ENCODE results near the gene TMEM92. TPM values are rescaled to one million over a fixed set of nuclear protein-coding genes. Genes with fewer than 3 reads are reported as not detected.

TMEM92 gene
- total and polyA plus RNA-seq, 2 of the 13 experiments (the other 11 are each of a cell fraction or from before 2014, with no cell fraction given): 0.07 TPM; not detected in 1

GRCh38 chr17:50234581-50234980 is 39.7 kb upstream of the TMEM92 start:
- intact Hi-C loops (cut with micrococcal nuclease; ENCODE audit: unreplicated experiment): no loop called here
- in situ Hi-C loops (cut with HindIII; ENCODE audit: extremely low pct_ligation_motif_present, low pct_unique_long_range_greater_than_20kb): no loop called here
- peaks cover 11% of the 10 kb centered on the region for H3K4me1 ChIP-seq (ENCODE audit: insufficient read depth, low read length)
- no peak for ATAC-seq
- peaks cover 14% of the 10 kb centered on the region for H3K9me3 ChIP-seq (ENCODE audit: low read length)
- CTCF ChIA-PET (ENCODE audit: low intra/inter-chr PET ratio, low total read pairs): no interaction called here
- no peaks in the 10 kb centered on the region for H3K79me2 ChIP-seq (ENCODE audit: insufficient read depth, low read length)
- H3K36me3 ChIP-seq (replicated peaks in 1 of 2; ENCODE audit: control insufficient read depth in 1 of 2, insufficient read depth in 2 of 2, low read length in 2 of 2): no peaks in the 10 kb centered on the region
- no peak overlapping the region for H2AFZ ChIP-seq (ENCODE audit: low read length)
- no peaks in the 10 kb centered on the region for H4K20me1 ChIP-seq (ENCODE audit: insufficient read depth, low read length)
- no peak for DNase-seq (ENCODE audit: low spot score)
- BruUV-seq (replicated peaks): no TSS peak
- H3K4me2 ChIP-seq (ENCODE audit: low read depth, low read length): no peak overlapping the region
- H3K4me3 ChIP-seq (replicated peaks in 1 of 3; ENCODE audit: insufficient read depth in 1 of 3, low read depth in 2 of 3, low read length in 3 of 3): no peak overlapping the region
- no peak overlapping the region for H3K9ac ChIP-seq (ENCODE audit: insufficient read depth, low read depth, low read length)
- POLR2A ChIA-PET: no interaction called here
- FAIRE-seq: no peak
- no peak overlapping the region for H3K27ac ChIP-seq (ENCODE audit: extremely low read length, insufficient read depth, low read length)
- H3K27me3 ChIP-seq (ENCODE audit: control insufficient read depth in 1 of 2, insufficient read depth in 2 of 2, low read length in 2 of 2): no peaks in the 10 kb centered on the region; a peak in 1 of 5 replicates
- TF ChIP-seq, protein P1, sequence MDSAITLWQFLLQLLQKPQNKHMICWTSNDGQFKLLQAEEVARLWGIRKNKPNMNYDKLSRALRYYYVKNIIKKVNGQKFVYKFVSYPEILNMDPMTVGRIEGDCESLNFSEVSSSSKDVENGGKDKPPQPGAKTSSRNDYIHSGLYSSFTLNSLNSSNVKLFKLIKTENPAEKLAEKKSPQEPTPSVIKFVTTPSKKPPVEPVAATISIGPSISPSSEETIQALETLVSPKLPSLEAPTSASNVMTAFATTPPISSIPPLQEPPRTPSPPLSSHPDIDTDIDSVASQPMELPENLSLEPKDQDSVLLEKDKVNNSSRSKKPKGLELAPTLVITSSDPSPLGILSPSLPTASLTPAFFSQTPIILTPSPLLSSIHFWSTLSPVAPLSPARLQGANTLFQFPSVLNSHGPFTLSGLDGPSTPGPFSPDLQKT (CRISPR knock-in tag; IDR thresholded peaks at IDR 0.05; ENCODE audit: borderline replicate concordance): no peak
- TF ChIP-seq, protein P2, sequence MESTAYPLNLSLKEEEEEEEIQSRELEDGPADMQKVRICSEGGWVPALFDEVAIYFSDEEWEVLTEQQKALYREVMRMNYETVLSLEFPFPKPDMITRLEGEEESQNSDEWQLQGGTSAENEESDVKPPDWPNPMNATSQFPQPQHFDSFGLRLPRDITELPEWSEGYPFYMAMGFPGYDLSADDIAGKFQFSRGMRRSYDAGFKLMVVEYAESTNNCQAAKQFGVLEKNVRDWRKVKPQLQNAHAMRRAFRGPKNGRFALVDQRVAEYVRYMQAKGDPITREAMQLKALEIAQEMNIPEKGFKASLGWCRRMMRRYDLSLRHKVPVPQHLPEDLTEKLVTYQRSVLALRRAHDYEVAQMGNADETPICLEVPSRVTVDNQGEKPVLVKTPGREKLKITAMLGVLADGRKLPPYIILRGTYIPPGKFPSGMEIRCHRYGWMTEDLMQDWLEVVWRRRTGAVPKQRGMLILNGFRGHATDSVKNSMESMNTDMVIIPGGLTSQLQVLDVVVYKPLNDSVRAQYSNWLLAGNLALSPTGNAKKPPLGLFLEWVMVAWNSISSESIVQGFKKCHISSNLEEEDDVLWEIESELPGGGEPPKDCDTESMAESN (CRISPR knock-in tag; conservative IDR thresholded peaks at IDR 0.05): no peak
- no peak for TF ChIP-seq ELF1 (CRISPR knock-in tag; IDR thresholded peaks at IDR 0.05)
- no peak for TF ChIP-seq ZNF792 (CRISPR knock-in tag; IDR thresholded peaks at IDR 0.05)
- TF ChIP-seq, protein P3, sequence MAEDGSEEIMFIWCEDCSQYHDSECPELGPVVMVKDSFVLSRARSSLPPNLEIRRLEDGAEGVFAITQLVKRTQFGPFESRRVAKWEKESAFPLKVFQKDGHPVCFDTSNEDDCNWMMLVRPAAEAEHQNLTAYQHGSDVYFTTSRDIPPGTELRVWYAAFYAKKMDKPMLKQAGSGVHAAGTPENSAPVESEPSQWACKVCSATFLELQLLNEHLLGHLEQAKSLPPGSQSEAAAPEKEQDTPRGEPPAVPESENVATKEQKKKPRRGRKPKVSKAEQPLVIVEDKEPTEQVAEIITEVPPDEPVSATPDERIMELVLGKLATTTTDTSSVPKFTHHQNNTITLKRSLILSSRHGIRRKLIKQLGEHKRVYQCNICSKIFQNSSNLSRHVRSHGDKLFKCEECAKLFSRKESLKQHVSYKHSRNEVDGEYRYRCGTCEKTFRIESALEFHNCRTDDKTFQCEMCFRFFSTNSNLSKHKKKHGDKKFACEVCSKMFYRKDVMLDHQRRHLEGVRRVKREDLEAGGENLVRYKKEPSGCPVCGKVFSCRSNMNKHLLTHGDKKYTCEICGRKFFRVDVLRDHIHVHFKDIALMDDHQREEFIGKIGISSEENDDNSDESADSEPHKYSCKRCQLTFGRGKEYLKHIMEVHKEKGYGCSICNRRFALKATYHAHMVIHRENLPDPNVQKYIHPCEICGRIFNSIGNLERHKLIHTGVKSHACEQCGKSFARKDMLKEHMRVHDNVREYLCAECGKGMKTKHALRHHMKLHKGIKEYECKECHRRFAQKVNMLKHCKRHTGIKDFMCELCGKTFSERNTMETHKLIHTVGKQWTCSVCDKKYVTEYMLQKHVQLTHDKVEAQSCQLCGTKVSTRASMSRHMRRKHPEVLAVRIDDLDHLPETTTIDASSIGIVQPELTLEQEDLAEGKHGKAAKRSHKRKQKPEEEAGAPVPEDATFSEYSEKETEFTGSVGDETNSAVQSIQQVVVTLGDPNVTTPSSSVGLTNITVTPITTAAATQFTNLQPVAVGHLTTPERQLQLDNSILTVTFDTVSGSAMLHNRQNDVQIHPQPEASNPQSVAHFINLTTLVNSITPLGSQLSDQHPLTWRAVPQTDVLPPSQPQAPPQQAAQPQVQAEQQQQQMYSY (CRISPR knock-in tag; IDR thresholded peaks at IDR 0.05): no peak
- TF ChIP-seq MYNN (CRISPR knock-in tag; IDR thresholded peaks at IDR 0.05; ENCODE audit: low read depth): no peak
- TF ChIP-seq, protein P4, sequence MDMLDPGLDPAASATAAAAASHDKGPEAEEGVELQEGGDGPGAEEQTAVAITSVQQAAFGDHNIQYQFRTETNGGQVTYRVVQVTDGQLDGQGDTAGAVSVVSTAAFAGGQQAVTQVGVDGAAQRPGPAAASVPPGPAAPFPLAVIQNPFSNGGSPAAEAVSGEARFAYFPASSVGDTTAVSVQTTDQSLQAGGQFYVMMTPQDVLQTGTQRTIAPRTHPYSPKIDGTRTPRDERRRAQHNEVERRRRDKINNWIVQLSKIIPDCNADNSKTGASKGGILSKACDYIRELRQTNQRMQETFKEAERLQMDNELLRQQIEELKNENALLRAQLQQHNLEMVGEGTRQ (IDR thresholded peaks at IDR 0.05; ENCODE audit: low read depth, low read length): no peak
- TF ChIP-seq, protein P4 (CRISPR knock-in tag; IDR thresholded peaks at IDR 0.05; ENCODE audit: borderline replicate concordance): no peak
- TF ChIP-seq, protein P5, sequence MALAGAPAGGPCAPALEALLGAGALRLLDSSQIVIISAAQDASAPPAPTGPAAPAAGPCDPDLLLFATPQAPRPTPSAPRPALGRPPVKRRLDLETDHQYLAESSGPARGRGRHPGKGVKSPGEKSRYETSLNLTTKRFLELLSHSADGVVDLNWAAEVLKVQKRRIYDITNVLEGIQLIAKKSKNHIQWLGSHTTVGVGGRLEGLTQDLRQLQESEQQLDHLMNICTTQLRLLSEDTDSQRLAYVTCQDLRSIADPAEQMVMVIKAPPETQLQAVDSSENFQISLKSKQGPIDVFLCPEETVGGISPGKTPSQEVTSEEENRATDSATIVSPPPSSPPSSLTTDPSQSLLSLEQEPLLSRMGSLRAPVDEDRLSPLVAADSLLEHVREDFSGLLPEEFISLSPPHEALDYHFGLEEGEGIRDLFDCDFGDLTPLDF (CRISPR knock-in tag; IDR thresholded peaks at IDR 0.05): no peak
- no peak for TF ChIP-seq ZNF30 (CRISPR knock-in tag; IDR thresholded peaks at IDR 0.05)
- TF ChIP-seq ZNF878 (CRISPR knock-in tag; IDR thresholded peaks at IDR 0.05): no peak
- TF ChIP-seq HNRNPL (IDR thresholded peaks at IDR 0.05; ENCODE audit: low read depth, low read length): no peak
- TF ChIP-seq TCF7 (IDR thresholded peaks at IDR 0.05; ENCODE audit: low read depth): no peak
